ENCODE results near the gene USP5.
A peak's percentile ranks its signal among the peaks of the same experiment; 100 is the strongest.
"Not testable (repeated sequence)": the region's sequence is repeated elsewhere in the genome, so short reads cannot be mapped to it uniquely, and the experiment has no call there.

USP5 gene

GRCh38 chr12:6863586-6864321 lies 11.8 kb downstream of the USP5 start:
- Mint-ChIP-seq H3K4me3 (no peak overlapping the region), H3K27me3 (no peaks in the 10 kb centered on the region), H3K9me3 (no peaks in the 10 kb centered on the region), H3K4me1 (peaks cover 7% of the 10 kb centered on the region), H3K36me3 (peaks cover 22% of the 10 kb centered on the region), H3K27ac (no peak overlapping the region)

- peaks cover 22% of the 10 kb centered on the region for H3K4me1 Mint-ChIP-seq
- H3K27ac Mint-ChIP-seq, result peak overlapping the region; percentile 77
- H3K4me3 Mint-ChIP-seq, H3K27me3 Mint-ChIP-seq, H3K9me3 Mint-ChIP-seq: not testable (repeated sequence)
- peaks cover 25% of the 10 kb centered on the region for H3K36me3 Mint-ChIP-seq
Observed at GRCh38 chr12:6865307-6865706, 13.4 kb downstream of the USP5 start.

GRCh38 chr12:6866163-6866919 lies 14.4 kb downstream of the USP5 start:
- Mint-ChIP-seq H3K9me3 (no peaks in the 10 kb centered on the region), H3K27ac (no peak overlapping the region), H3K27me3 (no peaks in the 10 kb centered on the region), H3K4me3 (peak overlapping the region; percentile 94), H3K4me1 (peaks cover 32% of the 10 kb centered on the region), H3K36me3 (peaks cover 16% of the 10 kb centered on the region)

- Mint-ChIP-seq H3K27ac (peak overlapping the region; percentile 98), H3K9me3 (no peaks in the 10 kb centered on the region), H3K4me3 (peak overlapping the region; percentile 94), H3K36me3 (peaks cover 16% of the 10 kb centered on the region), H3K27me3 (no peaks in the 10 kb centered on the region), H3K4me1 (peaks cover 38% of the 10 kb centered on the region)
Observed at GRCh38 chr12:6866920-6867412, 15.0 kb downstream of the USP5 start.

- no peaks in the 10 kb centered on the region for H3K27me3 Mint-ChIP-seq
- no peaks in the 10 kb centered on the region for H3K9me3 Mint-ChIP-seq
- peak within 1 kb of the TSS; percentile 94 for H3K4me3 Mint-ChIP-seq
- H3K27ac Mint-ChIP-seq, result peak within 1 kb of the TSS; percentile 98
- H3K36me3 Mint-ChIP-seq, result peaks cover 12% of the 10 kb centered on the region
- peaks cover 44% of the 10 kb centered on the region for H3K4me1 Mint-ChIP-seq
Observed at GRCh38 chr12:6867413-6868210, 15.7 kb downstream of the USP5 start, which contains the start of gene TPI1. TSS of gene TPI1 (plus strand) at chr12:6867531. CDS start at chr12:6867567, 36 bp downstream.

- Mint-ChIP-seq H3K9me3 (no peaks in the 10 kb centered on the region), H3K36me3 (peaks cover 12% of the 10 kb centered on the region), H3K27me3 (no peaks in the 10 kb centered on the region), H3K4me1 (peaks cover 44% of the 10 kb centered on the region), H3K4me3 (peak overlapping the region; percentile 93), H3K27ac (peak overlapping the region; percentile 83)
Observed at GRCh38 chr12:6868211-6869048, 16.5 kb downstream of the USP5 start.

GRCh38 chr12:6869049-6870021 lies 17.4 kb downstream of the USP5 start:
- Mint-ChIP-seq H3K27ac (peak overlapping the region; percentile 83), H3K27me3 (no peaks in the 10 kb centered on the region), H3K4me3 (peak overlapping the region; percentile 93), H3K9me3 (no peaks in the 10 kb centered on the region), H3K36me3 (peaks cover 12% of the 10 kb centered on the region), H3K4me1 (peaks cover 48% of the 10 kb centered on the region)

- Mint-ChIP-seq H3K4me3 (peak overlapping the region; percentile 32), H3K4me1 (peaks cover 48% of the 10 kb centered on the region)
- not testable (repeated sequence) for H3K36me3 Mint-ChIP-seq, H3K9me3 Mint-ChIP-seq, H3K27ac Mint-ChIP-seq, H3K27me3 Mint-ChIP-seq
Observed at GRCh38 chr12:6870304-6870703, 18.4 kb downstream of the USP5 start.

- Mint-ChIP-seq H3K36me3 (peaks cover 8% of the 10 kb centered on the region), H3K9me3 (no peaks in the 10 kb centered on the region), H3K4me1 (peaks cover 48% of the 10 kb centered on the region), H3K27ac (peak overlapping the region; percentile 52), H3K4me3 (peak overlapping the region; percentile 89), H3K27me3 (no peaks in the 10 kb centered on the region)
Observed at GRCh38 chr12:6871052-6871957, 19.4 kb downstream of the USP5 start.

GRCh38 chr12:6872073-6873048 lies 20.4 kb downstream of the USP5 start:
- Mint-ChIP-seq H3K9me3 (no peaks in the 10 kb centered on the region), H3K27me3 (no peaks in the 10 kb centered on the region), H3K4me1 (peaks cover 48% of the 10 kb centered on the region), H3K27ac (peak overlapping the region; percentile 62), H3K4me3 (peak overlapping the region; percentile 89), H3K36me3 (peaks cover 7% of the 10 kb centered on the region)

GRCh38 chr12:6873094-6874014 lies 21.4 kb downstream of the USP5 start, which contains the start of gene SPSB2:
TSS of gene SPSB2 (minus strand) at chr12:6873303. CDS start at chr12:6872901, 402 bp downstream.
- Mint-ChIP-seq H3K9me3 (no peaks in the 10 kb centered on the region), H3K27me3 (no peaks in the 10 kb centered on the region), H3K27ac (peak within 1 kb of the TSS; percentile 70), H3K36me3 (peaks cover 6% of the 10 kb centered on the region), H3K4me3 (peak within 1 kb of the TSS; percentile 89), H3K4me1 (peaks cover 45% of the 10 kb centered on the region)
